HG02610 (cell line): Measurements from ENCODE around the gene MTO1.
"Not testable (repeated sequence)": the region's sequence is repeated elsewhere in the genome, so short reads cannot be mapped to it uniquely, and the experiment has no call there.

Source experiments
- ATAC-seq: cut with Tn5 transposase; IDR thresholded peaks from one replicate; pipeline ENCODE4 v1.9.1; 2021; ENCODE audit warnings: mild to moderate bottlenecking, moderate library complexity; ENCODE audit not compliant: unreplicated experiment

The MTO1 gene

GRCh38 chr6:73525546-73526330 is 64.2 kb downstream of the MTO1 start:
- ATAC-seq: no peak

GRCh38 chr6:73528897-73529296 is 67.4 kb downstream of the MTO1 start:
- no peak for ATAC-seq

GRCh38 chr6:73532293-73532692 is 70.8 kb downstream of the MTO1 start:
- no peak for ATAC-seq

- ATAC-seq: no peak
Measured at GRCh38 chr6:73534628-73535027, 73.1 kb downstream of the MTO1 start.

GRCh38 chr6:73537677-73538076 is 76.1 kb downstream of the MTO1 start:
- ATAC-seq: peak; percentile 80

GRCh38 chr6:73538116-73538779 is 76.7 kb downstream of the MTO1 start:
- ATAC-seq: peak; percentile 26

GRCh38 chr6:73542481-73542880 is 80.9 kb downstream of the MTO1 start:
- not testable (repeated sequence) for ATAC-seq

GRCh38 chr6:73542891-73543290 is 81.4 kb downstream of the MTO1 start:
- ATAC-seq: no peak

- ATAC-seq: no peak
Measured at GRCh38 chr6:73547036-73547435, 85.5 kb downstream of the MTO1 start.

- ATAC-seq: no peak
Measured at GRCh38 chr6:73548458-73549446, 87.2 kb downstream of the MTO1 start.

GRCh38 chr6:73551115-73551514 is 89.6 kb downstream of the MTO1 start:
- ATAC-seq: not testable (repeated sequence)

- not testable (repeated sequence) for ATAC-seq
Measured at GRCh38 chr6:73555380-73555949, 93.9 kb downstream of the MTO1 start.

- no peak for ATAC-seq
Measured at GRCh38 chr6:73556836-73557235, 95.3 kb downstream of the MTO1 start.
